Activated CD8-positive, alpha-beta T cell treated with anti-CD3 and anti-CD28 coated beads for 36 hours (primary cell): Measurements from ENCODE around the gene LIPC. TPM values are rescaled to one million over a fixed set of nuclear protein-coding genes. Genes with fewer than 3 reads are reported as not detected.

Experiments used
- ATAC-seq: fragments of 200-7000 bp; cut with Tn5 transposase; one replicate; pipeline ENCODE4 v1.10.0; 2021; ENCODE audit warnings: mild to moderate bottlenecking, moderate library complexity
- CTCF ChIA-PET: fragments of 350-600 bp; sonication (Branson Sonifier 250); formaldehyde crosslinking; loops from one replicate; lab custom pipeline; 2021; ENCODE audit warnings: antibody characterized with exemption; lab: Charles Lee
- POLR2A ChIA-PET: fragments of 350-600 bp; sonication (Branson Sonifier 250); formaldehyde crosslinking; loops from one replicate; lab custom pipeline; 2021; ENCODE audit warnings: antibody characterized with exemption; lab: Charles Lee
- DNase-seq: peaks from one replicate; pipeline ENCODE4 v3.0.0-alpha.2; 2020
- H3K27ac Mint-ChIP-seq: one replicate; pipeline ENCODE4 v1.8.0; 2021; ENCODE audit warnings: mild to moderate bottlenecking, mixed read lengths
- H3K27me3 Mint-ChIP-seq: one replicate; pipeline ENCODE4 v1.8.0; 2021; ENCODE audit warnings: mixed read lengths
- H3K36me3 Mint-ChIP-seq: one replicate; pipeline ENCODE4 v1.8.0; 2021; ENCODE audit warnings: low read depth, mixed read lengths
- H3K4me1 Mint-ChIP-seq: one replicate; pipeline ENCODE4 v1.8.0; 2021; ENCODE audit warnings: low read depth, mixed read lengths
- H3K4me3 Mint-ChIP-seq: one replicate; pipeline ENCODE4 v1.8.0; 2021; ENCODE audit warnings: mild to moderate bottlenecking, moderate library complexity, mixed read lengths
- H3K9me3 Mint-ChIP-seq: one replicate; pipeline ENCODE4 v1.8.0; 2021; ENCODE audit warnings: mixed read lengths
- CTCF ChIP-seq: fragments of 200-600 bp; IDR thresholded peaks from one replicate; pipeline ENCODE4 v1.8.0; 2022; ENCODE audit warnings: antibody characterized with exemption, mild to moderate bottlenecking
- intact Hi-C: fragments of 100-400 bp; cut with micrococcal nuclease; formaldehyde crosslinking; loops from one replicate; pipeline ENCODE4 v1.10.0; 2022
- total RNA-seq, 2 experiments: library from RNA; stranded (reverse); gene quantifications; one replicate each; pipeline ENCODE4 v1.2.3, GENCODE V29; 2021

LIPC gene
- total RNA-seq, 2 experiments from 2014 or later = 1.0 to 1.2 TPM

- DNase-seq (no peak), ATAC-seq (no peak)
- CTCF ChIA-PET = no interaction called here
- Mint-ChIP-seq H3K36me3 (no peaks in the 10 kb centered on the region), H3K27me3 (no peaks in the 10 kb centered on the region), H3K4me3 (no peak overlapping the region), H3K9me3 (no peaks in the 10 kb centered on the region), H3K4me1 (peaks cover 20% of the 10 kb centered on the region), H3K27ac (no peak overlapping the region)
- POLR2A ChIA-PET = no interaction called here
- no peak for TF ChIP-seq CTCF
- intact Hi-C loops = no loop called here
Observed at GRCh38 chr15:58541410-58542087, 109.8 kb downstream of the LIPC start.

- Mint-ChIP-seq H3K27me3 (no peaks in the 10 kb centered on the region), H3K9me3 (no peaks in the 10 kb centered on the region), H3K36me3 (no peaks in the 10 kb centered on the region), H3K4me1 (peaks cover 25% of the 10 kb centered on the region), H3K27ac (no peak overlapping the region), H3K4me3 (no peak overlapping the region)
- no peak for DNase-seq
- ChIA-PET POLR2A (no interaction called here), CTCF (no interaction called here)
- TF ChIP-seq CTCF = no peak
- intact Hi-C loops = no loop called here
- ATAC-seq = no peak
Observed at GRCh38 chr15:58543664-58544335, 112.0 kb downstream of the LIPC start.

- H3K27ac Mint-ChIP-seq = peak overlapping the region; percentile 89
- no peaks in the 10 kb centered on the region for H3K36me3 Mint-ChIP-seq
- intact Hi-C loops = no loop called here
- no peaks in the 10 kb centered on the region for H3K9me3 Mint-ChIP-seq
- DNase-seq = no peak
- ChIA-PET POLR2A (no interaction called here), CTCF (interaction anchor here (0.9 to 1.0 kb wide), 2 partner anchors 275 to 316 kb away, joined by 3 read pairs; no protein-coding TSS in a partner anchor)
- H3K4me1 Mint-ChIP-seq = peaks cover 25% of the 10 kb centered on the region
- H3K27me3 Mint-ChIP-seq = no peaks in the 10 kb centered on the region
- H3K4me3 Mint-ChIP-seq = no peak overlapping the region
- no peak for ATAC-seq
- TF ChIP-seq CTCF = no peak
Observed at GRCh38 chr15:58544756-58545155, 113.0 kb downstream of the LIPC start.

GRCh38 chr15:58545307-58546065 lies 113.7 kb downstream of the LIPC start:
- peak; percentile 96 for ATAC-seq
- intact Hi-C loops = no loop called here
- peak; percentile 82 for DNase-seq
- H3K36me3 Mint-ChIP-seq = no peaks in the 10 kb centered on the region
- POLR2A ChIA-PET = interaction anchor here (0.6 to 1.0 kb wide), 2 partner anchors 17 to 242 kb away, joined by 3 read pairs; no protein-coding TSS in a partner anchor
- CTCF ChIA-PET = interaction anchor here (0.9 to 1.0 kb wide), 2 partner anchors 276 to 317 kb away, joined by 3 read pairs; no protein-coding TSS in a partner anchor
- no peak for TF ChIP-seq CTCF
- H3K4me1 Mint-ChIP-seq = peaks cover 27% of the 10 kb centered on the region
- no peaks in the 10 kb centered on the region for H3K9me3 Mint-ChIP-seq
- no peaks in the 10 kb centered on the region for H3K27me3 Mint-ChIP-seq
- peak overlapping the region; percentile 89 for H3K27ac Mint-ChIP-seq
- H3K4me3 Mint-ChIP-seq = no peak overlapping the region
